Measurements from ENCODE around the gene CLDN14.

DNA sequence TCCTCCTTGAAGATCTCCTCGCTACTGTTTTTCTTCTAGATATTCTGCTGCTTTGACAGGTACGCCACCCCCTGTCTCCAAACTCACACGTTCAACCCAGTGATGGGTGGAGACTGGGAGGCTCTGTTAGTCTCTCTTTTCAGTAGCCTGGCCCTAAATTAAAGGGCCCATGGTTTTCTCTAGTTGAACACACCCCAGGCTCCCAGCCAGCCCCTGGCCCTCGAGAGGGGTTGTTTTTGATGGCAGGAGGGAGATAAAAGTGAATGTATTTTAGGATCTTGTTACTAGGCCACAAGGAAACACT lies 21.6 kb upstream of the CLDN14 start:
- TF ChIP-seq, protein P1, sequence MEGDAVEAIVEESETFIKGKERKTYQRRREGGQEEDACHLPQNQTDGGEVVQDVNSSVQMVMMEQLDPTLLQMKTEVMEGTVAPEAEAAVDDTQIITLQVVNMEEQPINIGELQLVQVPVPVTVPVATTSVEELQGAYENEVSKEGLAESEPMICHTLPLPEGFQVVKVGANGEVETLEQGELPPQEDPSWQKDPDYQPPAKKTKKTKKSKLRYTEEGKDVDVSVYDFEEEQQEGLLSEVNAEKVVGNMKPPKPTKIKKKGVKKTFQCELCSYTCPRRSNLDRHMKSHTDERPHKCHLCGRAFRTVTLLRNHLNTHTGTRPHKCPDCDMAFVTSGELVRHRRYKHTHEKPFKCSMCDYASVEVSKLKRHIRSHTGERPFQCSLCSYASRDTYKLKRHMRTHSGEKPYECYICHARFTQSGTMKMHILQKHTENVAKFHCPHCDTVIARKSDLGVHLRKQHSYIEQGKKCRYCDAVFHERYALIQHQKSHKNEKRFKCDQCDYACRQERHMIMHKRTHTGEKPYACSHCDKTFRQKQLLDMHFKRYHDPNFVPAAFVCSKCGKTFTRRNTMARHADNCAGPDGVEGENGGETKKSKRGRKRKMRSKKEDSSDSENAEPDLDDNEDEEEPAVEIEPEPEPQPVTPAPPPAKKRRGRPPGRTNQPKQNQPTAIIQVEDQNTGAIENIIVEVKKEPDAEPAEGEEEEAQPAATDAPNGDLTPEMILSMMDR (IDR thresholded peaks at IDR 0.05), result no peak
- no peak for TF ChIP-seq POLR2A (IDR thresholded peaks at IDR 0.05)
